Body of pancreas (tissue), 4 donors: Measurements from ENCODE around the gene ATXN1. TPM values are rescaled to one million over a fixed set of nuclear protein-coding genes. Genes with fewer than 3 reads are reported as not detected.
A peak's percentile ranks its signal among the peaks of the same experiment; 100 is the strongest.

Experiments used
- ATAC-seq: fragments of 150-250 bp; one replicate; pipeline ENCODE4 v1.9.1; 2016
- DNase-seq, 4 donors: peaks; one replicate each; pipeline ENCODE4 v3.0.0-alpha.2; 2019
- H3K27ac ChIP-seq, 4 donors: fragments of 200-600 bp; sonication (generic); 1 replicate in 3 of 4; 2 replicates in 1 of 4; pipeline versions ENCODE4 v1.5.1 to v1.6.1; 2016 to 2019; ENCODE audit warnings: mild to moderate bottlenecking in 1 of 4, mixed read lengths in 1 of 4, moderate library complexity in 1 of 4
- H3K27me3 ChIP-seq, 2 donors: fragments of 200-600 bp; sonication (generic); one replicate each; pipeline ENCODE4 v1.6.0; 2016; ENCODE audit warnings: mild to moderate bottlenecking in 1 of 2
- H3K36me3 ChIP-seq, 2 donors: fragments of 200-600 bp; sonication (generic); replicated peaks in 1 of 2; 2 replicates each; pipeline ENCODE4 v1.5.1; 2016; ENCODE audit warnings: low read depth in 2 of 2; ENCODE audit not compliant: insufficient read depth in 1 of 2
- H3K4me1 ChIP-seq: fragments of 200-600 bp; sonication (generic); one replicate; pipeline ENCODE4 v1.6.0; 2016
- H3K4me3 ChIP-seq, 2 donors: fragments of 200-600 bp; sonication (generic); 1 replicate in 1 of 2; 2 replicates in 1 of 2; pipeline ENCODE4 v1.5.1; 2016 to 2019
- H3K9me3 ChIP-seq, 3 donors: fragments of 200-600 bp; sonication (generic); 1 replicate in 2 of 3; 2 replicates in 1 of 3; pipeline ENCODE4 v1.5.1; 2016
- CTCF ChIP-seq, 7 experiments: fragments of 450-650 bp in 4 of 7; fragments of 200-600 bp in 3 of 7; sonication (generic) in 3 of 7; IDR thresholded peaks; one replicate each; pipeline ENCODE4 v1.5.1; 2016 to 2019; ENCODE audit warnings: antibody characterized with exemption in 7 of 7
- POLR2A ChIP-seq, 3 donors: fragments of 450-650 bp; IDR thresholded peaks; one replicate each; pipeline ENCODE4 v1.6.1; 2016; ENCODE audit warnings: antibody characterized with exemption in 3 of 3, mild to moderate bottlenecking in 2 of 3
- WGBS, 2 donors: methylation state at CpG; one replicate each; pipeline ENCODE4 v1.1.5; 2017; 5-methylcytosine and 5-hydroxymethylcytosine counted together
- intact Hi-C: fragments of 100-400 bp; cut with DNase I; formaldehyde crosslinking; loops from one replicate; pipeline ENCODE4 v1.15.1; 2023
- total RNA-seq, 2 donors: library from RNA; depleted of rRNA; stranded (reverse); fragments of >200 nt; gene quantifications; one replicate each; pipeline ENCODE4 v1.1.0, GENCODE V29; 2016

The ATXN1 gene
- total RNA-seq, 2 donors from 2014 or later = 24.6 to 24.7 TPM

DNA sequence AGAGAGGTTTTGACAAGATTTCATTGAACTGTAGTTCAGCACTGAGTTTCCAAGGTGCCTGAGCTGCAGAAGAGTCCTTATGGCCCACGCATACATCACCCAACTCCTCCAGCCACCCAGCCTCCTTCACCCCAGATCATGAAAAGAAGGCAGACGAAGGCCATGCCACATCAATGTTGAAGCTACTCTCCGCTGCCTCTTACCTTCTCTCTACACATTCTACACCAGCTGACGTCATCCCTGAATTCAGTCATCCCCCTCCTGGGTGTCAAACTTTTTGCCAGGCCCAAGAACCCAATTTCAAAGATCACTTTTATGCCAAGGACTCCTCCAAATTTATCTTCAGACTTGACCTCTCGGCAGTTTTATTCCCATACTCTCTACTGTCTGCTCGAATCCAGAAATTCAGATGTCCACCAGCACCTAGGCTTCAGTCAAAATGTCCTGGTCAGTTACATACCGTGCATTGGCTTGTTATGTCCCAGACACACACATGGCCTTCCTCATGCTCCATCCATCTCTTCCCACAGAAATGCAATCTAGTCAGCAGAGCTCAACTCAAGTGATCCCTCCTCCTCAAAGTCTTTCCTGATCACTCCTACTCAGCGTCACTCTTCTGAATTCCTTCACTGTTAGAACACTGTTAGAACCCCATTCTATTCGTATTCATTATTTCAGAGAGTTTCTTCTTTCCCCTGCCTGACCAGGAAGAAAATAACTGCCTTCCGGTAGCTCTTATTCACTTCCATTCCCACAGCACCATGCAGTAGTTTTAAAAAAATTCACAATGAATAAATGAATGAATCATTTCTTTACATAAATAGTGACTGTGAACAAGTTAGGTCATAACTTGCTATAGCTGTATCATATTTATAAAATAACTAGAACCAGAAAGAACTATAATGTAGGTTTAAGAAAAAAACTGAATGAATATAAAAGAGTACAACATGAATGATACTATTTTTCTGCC is 11.5 kb downstream of the ATXN1 start:
- Histone ChIP-seq H3K27ac (no peak overlapping the region), H3K36me3 (no peaks in the 10 kb centered on the region), H3K4me1 (peaks cover 47% of the 10 kb centered on the region), H3K9me3 (no peaks in the 10 kb centered on the region), H3K4me3 (no peak overlapping the region), H3K27me3 (no peaks in the 10 kb centered on the region)
- intact Hi-C loops = no loop called here
- ATAC-seq = no peak
- TF ChIP-seq POLR2A (IDR thresholded peaks at IDR 0.05) = no peak
- TF ChIP-seq CTCF (IDR thresholded peaks at IDR 0.05) = no peak
- 93 to 94% methylated on average over 10 of the region's 10 CpGs for WGBS, 2 donors
- no peak for DNase-seq

GRCh38 chr6:16748025-16748319 is 13.3 kb downstream of the ATXN1 start:
- TF ChIP-seq CTCF (IDR thresholded peaks at IDR 0.05) = no peak
- no peak for TF ChIP-seq POLR2A (IDR thresholded peaks at IDR 0.05)
- ATAC-seq (no peak), DNase-seq (no peak)
- Histone ChIP-seq H3K4me1 (peaks cover 39% of the 10 kb centered on the region), H3K36me3 (no peaks in the 10 kb centered on the region), H3K27ac (peak overlapping the region in 3 of 4 donors; percentile 48 to 79 (median 68)), H3K4me3 (no peak overlapping the region), H3K27me3 (no peaks in the 10 kb centered on the region), H3K9me3 (no peaks in the 10 kb centered on the region)
- intact Hi-C loops = no loop called here
- WGBS, 2 donors = 65 to 69% methylated on average over 2 of the region's 2 CpGs

DNA sequence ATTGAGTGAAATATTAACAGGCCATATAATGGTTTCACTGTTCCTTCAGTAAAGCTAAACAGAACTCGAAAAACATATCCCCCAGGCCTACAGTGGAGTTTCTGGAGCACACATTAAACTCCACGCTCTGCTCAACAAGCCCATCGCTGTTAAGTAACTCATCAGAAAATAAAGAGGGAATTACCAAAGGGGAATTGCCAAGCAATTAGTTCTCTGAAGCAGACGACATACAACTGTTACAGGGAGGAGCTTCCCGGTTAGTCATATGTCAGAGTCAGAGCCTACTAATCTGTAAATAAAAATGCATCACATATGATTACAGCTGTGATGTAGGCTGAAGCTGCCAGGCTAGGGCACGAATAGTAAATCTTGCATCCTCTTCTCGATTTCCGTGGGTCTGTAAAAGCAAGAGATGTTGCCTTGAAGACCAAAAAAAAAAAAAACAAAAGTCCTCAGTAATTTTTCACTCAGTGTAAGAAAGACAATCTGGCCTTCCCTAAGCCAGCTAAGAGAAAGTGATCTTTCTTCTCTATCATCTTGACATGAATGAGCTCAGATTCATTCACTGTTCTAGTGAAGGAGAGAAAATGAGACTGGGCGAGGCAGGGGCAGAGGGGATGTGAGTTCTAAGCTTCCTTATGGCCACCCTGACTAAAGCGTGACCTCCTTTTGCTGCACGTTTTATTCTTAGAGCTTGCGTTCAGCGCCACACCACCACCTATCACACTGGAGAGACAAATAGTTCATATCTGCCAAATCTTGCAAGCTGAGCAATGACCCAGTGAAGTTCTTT is 13.8 kb downstream of the ATXN1 start:
- peak overlapping the region in 3 of 4 donors; percentile 48 to 79 (median 68) for H3K27ac ChIP-seq
- DNase-seq (peak in 2 of 4 donors; percentile 10 to 16), ATAC-seq (peak; percentile 68)
- no peaks in the 10 kb centered on the region for H3K9me3 ChIP-seq
- TF ChIP-seq POLR2A (IDR thresholded peaks at IDR 0.05) (peak in 1 of 3 donors; percentile 13), CTCF (IDR thresholded peaks at IDR 0.05) (no peak)
- peaks cover 36% of the 10 kb centered on the region for H3K4me1 ChIP-seq
- H3K4me3 ChIP-seq = no peak overlapping the region
- no peaks in the 10 kb centered on the region for H3K36me3 ChIP-seq
- intact Hi-C loops = no loop called here
- H3K27me3 ChIP-seq = no peaks in the 10 kb centered on the region
- WGBS, 2 donors = 39 to 48% methylated on average over 13 of the region's 13 CpGs

GRCh38 chr6:16746812-16747211 is 14.4 kb downstream of the ATXN1 start:
- peak overlapping the region in 3 of 4 donors; percentile 48 to 79 (median 68) for H3K27ac ChIP-seq
- H3K4me1 ChIP-seq = peaks cover 35% of the 10 kb centered on the region
- no peaks in the 10 kb centered on the region for H3K36me3 ChIP-seq
- TF ChIP-seq POLR2A (IDR thresholded peaks at IDR 0.05) (no peak), CTCF (IDR thresholded peaks at IDR 0.05) (no peak)
- intact Hi-C loops = no loop called here
- ATAC-seq (peak; percentile 29), DNase-seq (no peak)
- no peak overlapping the region for H3K4me3 ChIP-seq
- H3K9me3 ChIP-seq = no peaks in the 10 kb centered on the region
- 43 to 45% methylated on average over 3 of the region's 3 CpGs for WGBS, 2 donors
- H3K27me3 ChIP-seq = no peaks in the 10 kb centered on the region
